Forelimb muscle (tissue), 1 donor: Measurements from ENCODE around the gene POC1B. TPM values are rescaled to one million over a fixed set of nuclear protein-coding genes. Genes with fewer than 3 reads are reported as not detected.

ENCODE experiments used
- DNase-seq: peaks from one replicate; pipeline ENCODE4 v3.0.0-alpha.2; 2013; ENCODE audit warnings: low read depth
- polyA plus RNA-seq: library from polyadenylated mRNA; unstranded; fragments of 120-200 nt; gene quantifications from one replicate; pipeline ENCODE4 v1.2.1, GENCODE V29; 2013; ENCODE audit not compliant: insufficient read length

POC1B gene
- polyA plus RNA-seq, 1 donor = 8.5 TPM

- no peak for DNase-seq
These were observed 28.8 kb downstream of the POC1B start for GRCh38 chr12:89497005-89497404.

- no peak for DNase-seq
These were observed 31.2 kb downstream of the POC1B start for GRCh38 chr12:89494411-89495231.

GRCh38 chr12:89493670-89494302 is 32.1 kb downstream of the POC1B start:
- DNase-seq = no peak

DNA sequence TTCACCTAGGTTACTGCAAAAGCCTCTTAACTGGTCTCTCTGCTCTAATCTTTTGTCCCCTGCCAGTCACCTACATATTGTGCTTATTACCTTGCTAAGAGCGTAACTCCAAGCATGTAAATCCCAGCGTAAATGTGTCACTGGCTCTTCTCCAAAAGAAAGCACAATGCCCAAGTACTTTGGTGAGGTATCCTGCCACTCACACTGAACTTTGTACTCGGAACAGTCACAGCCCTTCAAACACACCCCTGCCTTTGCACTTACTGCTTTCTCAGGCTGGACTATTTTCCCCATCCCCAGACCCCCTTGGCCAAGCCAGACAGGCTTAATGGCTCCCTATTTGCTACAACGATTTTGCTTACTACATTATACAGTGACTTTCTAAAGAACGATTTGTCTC is 33.0 kb downstream of the POC1B start:
- no peak for DNase-seq

GRCh38 chr12:89490922-89491321 is 34.9 kb downstream of the POC1B start:
- DNase-seq = no peak

DNA sequence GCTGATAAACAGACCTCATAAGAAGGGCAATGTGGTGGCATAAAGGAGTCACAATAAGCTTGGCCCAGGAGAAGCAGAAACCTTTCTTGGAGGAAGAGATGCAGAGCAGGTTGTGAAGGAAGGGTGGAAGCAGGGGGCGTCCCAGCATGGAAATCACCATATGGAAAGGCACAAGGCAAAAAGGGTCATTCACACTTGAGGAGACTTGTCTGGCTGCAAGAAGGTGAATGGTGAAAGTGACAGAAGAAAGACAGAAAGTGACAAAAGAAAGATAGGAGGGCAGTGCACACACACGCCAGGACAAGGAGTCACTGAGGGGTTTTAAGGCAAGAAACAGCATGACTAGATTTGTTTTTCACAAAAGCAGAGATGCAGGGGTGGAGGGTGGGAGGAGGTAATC is 39.6 kb downstream of the POC1B start:
- no peak for DNase-seq

- no peak for DNase-seq
These were observed 41.4 kb downstream of the POC1B start for GRCh38 chr12:89484470-89484869.

DNA sequence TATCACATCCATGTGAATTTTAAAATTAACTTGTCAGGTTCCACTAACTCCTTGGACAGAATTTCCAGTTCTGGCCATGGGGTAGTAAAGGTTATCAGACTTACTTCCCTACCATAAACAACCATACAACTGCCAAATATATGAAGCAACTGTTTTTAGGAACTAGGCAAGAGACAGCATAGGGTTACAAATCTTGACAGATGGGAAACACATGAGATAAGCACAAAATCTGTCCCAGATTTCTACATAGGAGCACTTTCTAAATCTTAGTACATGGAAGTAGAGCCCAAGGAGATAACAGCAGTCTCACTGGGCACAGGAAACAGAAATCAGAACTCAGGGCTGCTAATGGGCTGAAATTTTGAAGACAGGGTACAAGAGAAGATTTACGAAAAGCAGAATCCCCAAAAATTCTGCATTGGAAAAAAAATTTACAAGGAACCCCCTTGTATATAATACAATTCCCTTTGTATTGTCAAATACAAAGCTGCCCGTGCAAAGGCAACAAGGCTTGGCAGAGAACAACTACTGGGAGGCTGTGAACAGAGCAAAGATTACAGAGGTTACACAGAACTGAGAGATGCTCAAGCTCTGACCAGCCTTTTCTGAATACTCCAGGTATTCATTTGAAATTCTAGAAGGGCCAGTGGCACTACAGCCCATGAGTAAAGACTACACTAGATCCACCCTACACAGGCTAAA is 44.5 kb downstream of the POC1B start:
- no peak for DNase-seq

- no peak for DNase-seq
These were observed 45.9 kb downstream of the POC1B start for GRCh38 chr12:89479982-89480381.

DNA sequence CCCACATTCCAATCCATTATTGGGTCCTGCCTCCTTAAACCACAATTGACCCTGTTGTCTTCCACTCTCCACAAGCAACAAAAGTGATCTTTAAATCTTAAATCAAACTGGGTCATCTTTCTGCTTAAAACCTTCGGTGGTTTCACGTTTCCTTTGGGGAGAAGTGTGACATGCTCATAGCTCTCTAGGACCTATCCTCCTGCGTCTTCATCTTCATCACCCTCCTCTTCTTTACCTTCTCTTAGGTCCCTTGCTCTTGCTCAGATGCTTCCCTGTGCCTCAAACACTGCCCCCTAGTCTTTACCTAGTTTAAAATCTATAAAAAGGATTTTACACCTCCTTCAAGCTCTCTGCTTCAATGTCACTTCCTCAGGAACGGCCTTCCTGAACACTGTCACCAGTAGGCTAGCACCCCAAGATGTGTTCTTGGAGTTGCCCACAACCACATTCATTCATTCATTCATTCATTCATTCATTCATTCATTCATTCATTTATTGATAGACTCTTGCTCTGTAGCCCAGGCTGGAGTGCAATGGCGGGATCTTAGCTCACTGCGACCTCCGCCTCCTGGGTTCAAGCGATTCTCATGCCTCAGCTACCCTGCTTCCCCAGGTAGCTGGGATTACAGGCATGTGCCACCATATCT is 48.1 kb downstream of the POC1B start:
- no peak for DNase-seq

DNA sequence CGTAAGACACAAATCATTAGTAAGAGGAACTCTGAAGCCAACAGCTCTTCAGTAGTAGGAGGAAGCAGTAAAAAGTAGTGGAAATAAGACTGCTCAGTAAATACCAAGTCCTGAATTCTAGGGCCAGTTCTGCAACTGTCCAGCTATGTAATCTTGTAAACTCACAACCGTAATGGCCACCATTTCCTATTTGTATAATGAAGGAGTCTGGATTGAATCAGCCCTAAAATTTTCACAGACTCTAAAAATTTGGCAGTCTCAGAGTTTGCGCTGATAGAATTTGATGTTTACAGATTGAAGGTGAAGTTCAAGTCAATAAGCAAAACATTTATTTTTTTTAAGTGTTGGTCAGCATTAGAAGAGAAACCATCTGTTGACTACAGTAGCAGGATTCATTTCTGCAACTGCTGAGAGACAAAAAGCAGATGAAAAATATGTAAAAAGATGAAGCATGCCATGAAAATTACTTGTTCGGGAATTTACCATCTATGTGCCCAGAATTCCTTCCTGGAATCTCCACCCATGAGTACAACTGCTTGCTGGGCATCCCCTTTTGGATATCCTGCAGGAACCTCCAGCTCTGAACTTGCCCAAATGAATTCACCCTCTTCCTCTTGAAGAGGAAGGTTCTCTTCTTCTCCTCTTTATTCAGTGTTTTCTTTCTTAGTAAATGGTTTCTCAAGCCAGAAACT is 48.8 kb downstream of the POC1B start:
- DNase-seq = no peak

DNA sequence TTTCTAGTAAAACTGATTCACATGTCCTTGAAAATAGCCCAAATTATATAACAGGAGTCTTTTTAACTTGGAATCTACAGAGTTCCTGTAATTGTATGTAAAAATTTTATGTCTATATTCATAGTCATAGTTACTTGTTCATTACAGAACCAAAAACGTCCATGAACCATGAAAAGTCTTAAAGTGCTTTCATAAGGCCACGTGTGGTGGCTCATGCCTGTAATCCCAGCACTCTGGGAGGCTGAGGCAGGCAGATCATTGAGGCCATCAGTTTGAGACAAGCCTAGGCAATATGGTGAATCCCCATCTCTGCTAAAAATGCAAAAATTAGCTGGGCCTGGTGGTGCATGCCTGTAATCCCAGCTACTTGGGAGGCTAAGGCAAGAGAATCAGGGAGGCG is 49.6 kb downstream of the POC1B start:
- DNase-seq = no peak

- no peak for DNase-seq
These were observed 50.5 kb downstream of the POC1B start for GRCh38 chr12:89475203-89475990.

DNA sequence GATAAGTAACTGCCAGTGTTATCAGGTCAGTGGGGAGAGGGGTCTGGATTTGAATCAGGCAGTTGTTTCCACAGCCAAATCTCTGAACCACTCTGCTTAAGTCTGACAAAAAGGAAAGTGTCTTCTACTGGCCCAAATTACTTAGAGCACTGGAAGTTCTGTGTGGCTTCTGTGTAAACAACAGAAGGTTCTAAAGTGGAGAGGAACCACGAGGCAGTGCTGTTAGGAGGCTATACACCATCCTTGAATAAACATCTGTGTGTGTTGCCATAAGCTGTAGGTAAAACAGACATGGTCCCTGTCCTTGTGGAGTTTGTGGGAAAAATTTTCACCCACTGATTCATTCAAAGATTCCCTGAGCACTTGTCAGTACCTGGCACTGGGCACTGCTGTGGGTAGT is 51.2 kb downstream of the POC1B start:
- DNase-seq = no peak

DNA sequence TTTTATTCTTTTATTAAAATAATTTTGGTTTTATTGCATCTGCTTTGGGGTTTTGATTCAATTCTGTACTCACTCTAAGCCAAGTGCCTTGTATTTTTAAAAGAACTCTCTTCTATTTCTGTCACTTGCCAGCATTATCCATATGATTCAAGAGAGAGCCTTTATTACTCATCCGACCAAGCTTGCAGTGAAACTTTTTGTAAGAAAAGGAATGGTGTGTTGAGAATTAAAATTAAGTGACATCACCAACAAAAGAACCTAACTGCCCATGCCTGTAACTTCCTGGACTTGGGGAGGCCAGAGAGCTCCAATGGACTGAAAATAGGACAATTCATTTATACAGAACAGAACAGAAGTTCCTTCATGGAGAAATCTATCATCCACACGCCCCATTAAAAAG is 53.3 kb downstream of the POC1B start:
- no peak for DNase-seq

- DNase-seq = no peak
These were observed 54.9 kb downstream of the POC1B start for GRCh38 chr12:89470741-89471509.

GRCh38 chr12:89469361-89469760 is 56.5 kb downstream of the POC1B start:
- DNase-seq = no peak

DNA sequence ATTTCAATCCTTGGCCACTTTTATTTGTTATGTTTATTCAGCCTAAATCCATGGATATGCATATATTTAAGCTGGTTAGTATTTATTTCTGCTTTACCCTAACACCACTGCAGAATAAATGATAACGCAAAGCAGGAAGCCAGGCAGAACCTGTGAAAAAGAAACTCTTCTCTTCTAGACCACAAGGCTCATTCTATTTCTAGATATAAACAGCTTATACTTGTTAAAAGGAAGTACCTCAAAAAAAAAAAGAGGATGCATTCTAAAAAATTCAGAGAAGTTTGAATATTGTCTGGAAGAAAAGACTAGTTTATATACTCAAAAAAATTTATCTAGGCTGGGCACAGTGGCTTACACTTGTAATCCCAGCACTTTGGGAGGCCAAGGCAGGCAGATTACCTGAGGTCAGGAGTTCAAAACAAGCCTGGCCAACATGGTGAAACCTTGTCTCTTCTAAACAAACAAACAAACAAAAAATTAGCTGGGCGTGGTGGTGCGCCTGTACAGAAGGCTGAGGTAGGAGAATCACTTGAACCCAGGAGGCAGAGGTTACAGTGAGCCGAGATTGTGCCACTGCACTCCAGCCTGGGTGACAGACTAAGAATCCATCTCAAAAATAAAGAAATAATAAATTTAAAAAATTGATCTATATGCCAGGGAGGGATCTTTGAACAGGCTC is 57.1 kb downstream of the POC1B start:
- DNase-seq = no peak

GRCh38 chr12:89468017-89468416 is 57.8 kb downstream of the POC1B start:
- DNase-seq = no peak
